Measurements from ENCODE around the gene RPS3A.

The RPS3A gene

GRCh38 chr4:151150821-151151580 lies 51.6 kb downstream of the RPS3A start:
- H3K4me3 ChIP-seq (ENCODE audit: low read length): no peak overlapping the region

GRCh38 chr4:151152028-151152427 lies 52.6 kb downstream of the RPS3A start:
- no peak overlapping the region for H3K4me3 ChIP-seq (ENCODE audit: low read length)
- no peak for TF ChIP-seq CTCF (IDR thresholded peaks at IDR 0.05; ENCODE audit: insufficient read depth, low read depth, low read length, missing control alignments)

More at GRCh38 chr4:151150821-151151580, 51.6 kb downstream of the RPS3A start:
- DNase-seq (ENCODE audit: low read depth): no peak
- TF ChIP-seq CTCF (IDR thresholded peaks at IDR 0.05; ENCODE audit: insufficient read depth, low read depth, low read length, missing control alignments): no peak

GRCh38 chr4:151153585-151153984 lies 54.2 kb downstream of the RPS3A start:
- DNase-seq (ENCODE audit: low read depth): no peak
- TF ChIP-seq CTCF (IDR thresholded peaks at IDR 0.05; ENCODE audit: insufficient read depth, low read depth, low read length, missing control alignments): no peak
- H3K4me3 ChIP-seq (ENCODE audit: low read length): no peak overlapping the region

More at GRCh38 chr4:151152028-151152427, 52.6 kb downstream of the RPS3A start:
- DNase-seq (ENCODE audit: low read depth): no peak
